Esophagus mucosa (tissue), 1 donor: Measurements from ENCODE around the gene CDKN1C. TPM values are rescaled to one million over a fixed set of nuclear protein-coding genes. Genes with fewer than 3 reads are reported as not detected.

Source experiments
- ATAC-seq: fragments of 200-7000 bp; cut with Tn5 transposase; one replicate; pipeline ENCODE4 v1.9.1; 2020
- total RNA-seq: library from RNA; stranded (reverse); gene quantifications from one replicate; pipeline ENCODE4 v1.2.4, GENCODE V29; 2023
- donor health status: DM: yes; HTN: yes; CAD: no.

The CDKN1C gene
- total RNA-seq, 1 donor from 2014 or later, result 3.5 TPM

DNA sequence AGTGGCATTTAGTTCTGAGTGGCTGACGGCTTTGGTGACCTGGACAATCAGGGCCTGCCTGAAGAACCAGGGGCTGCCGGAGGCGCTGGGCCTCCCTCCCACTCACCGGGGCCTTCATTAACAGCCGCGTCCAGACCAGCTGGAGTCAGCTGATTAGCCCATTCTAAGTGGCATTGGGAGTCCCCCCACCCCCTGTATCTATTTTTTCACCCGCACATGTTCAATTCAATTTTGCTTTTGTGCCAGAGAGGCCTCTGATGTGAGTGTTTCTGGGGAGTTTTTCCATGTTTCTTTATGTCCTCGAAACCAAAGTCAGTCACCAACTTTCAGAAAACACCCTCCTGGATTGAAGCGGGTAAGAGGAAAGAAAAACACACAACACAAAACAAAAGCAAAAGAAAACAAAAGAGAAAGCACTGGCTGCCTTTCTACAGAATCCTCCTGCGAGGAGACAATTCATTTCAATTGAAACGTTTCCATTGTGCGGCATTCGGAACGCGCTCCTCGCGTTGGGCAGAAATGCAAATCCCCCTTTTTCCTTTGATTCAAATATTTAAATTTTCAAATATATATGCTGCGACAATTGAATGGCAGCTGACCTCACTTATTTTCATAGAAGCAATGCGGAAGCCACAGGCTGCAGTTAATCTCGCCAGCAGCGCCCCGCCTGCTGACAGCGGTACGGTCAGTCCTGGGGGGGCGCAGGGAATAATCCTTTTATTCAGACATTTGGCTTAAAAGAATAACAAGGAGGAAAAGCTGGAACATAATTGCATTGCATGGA lies 17.7 kb downstream of the CDKN1C start:
- no peak for ATAC-seq

DNA sequence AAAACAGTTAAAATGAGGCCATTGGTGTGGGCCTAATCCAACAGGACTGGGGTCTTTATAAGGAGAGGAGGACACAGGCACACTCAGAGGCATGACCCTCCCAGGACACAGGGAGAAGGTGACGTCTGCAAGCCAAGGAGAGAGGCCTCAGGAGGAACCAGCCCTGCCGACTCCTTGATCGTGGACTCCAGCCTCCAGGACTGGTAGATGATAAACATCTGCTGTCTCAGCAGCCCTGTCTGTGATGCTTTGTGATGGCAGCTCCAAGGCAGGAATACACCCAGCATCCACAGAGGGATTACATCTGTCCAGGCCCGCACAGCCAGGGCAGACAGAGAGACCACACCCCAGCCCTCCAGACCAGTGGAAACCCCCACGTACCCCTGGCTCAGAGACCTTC lies 18.4 kb downstream of the CDKN1C start:
- no peak for ATAC-seq

DNA sequence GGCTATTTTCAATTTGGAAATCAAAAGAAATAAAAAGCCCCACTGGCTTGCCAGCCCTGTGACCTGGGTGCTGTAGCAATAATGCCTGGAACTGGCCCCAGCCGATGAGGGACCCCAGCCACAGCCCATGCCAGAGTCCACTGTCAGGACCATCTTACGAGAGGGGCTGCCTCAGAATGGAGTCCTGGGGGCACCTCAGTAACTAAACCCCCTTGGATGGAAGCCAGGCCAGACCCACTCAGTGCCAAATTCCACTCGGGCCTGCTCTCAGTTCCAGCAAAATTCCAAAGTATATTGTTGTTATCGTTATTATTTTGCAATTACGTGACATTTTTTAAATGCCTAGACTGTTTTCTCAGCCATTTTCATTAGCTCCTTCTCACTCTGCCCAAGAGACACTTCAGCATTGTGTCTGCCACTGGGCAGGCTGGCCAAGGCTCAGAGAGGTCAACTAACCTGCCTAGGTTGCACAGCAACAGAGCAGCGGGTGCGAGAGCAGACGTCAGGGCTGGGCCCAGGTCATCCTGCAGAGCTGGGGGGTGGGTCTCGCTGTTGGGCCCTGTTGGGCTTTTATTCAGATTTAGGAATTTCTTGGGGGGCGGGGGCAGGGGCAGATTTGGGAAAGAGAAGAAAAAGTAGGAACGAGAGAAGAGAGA lies 19.5 kb downstream of the CDKN1C start:
- ATAC-seq, result no peak

DNA sequence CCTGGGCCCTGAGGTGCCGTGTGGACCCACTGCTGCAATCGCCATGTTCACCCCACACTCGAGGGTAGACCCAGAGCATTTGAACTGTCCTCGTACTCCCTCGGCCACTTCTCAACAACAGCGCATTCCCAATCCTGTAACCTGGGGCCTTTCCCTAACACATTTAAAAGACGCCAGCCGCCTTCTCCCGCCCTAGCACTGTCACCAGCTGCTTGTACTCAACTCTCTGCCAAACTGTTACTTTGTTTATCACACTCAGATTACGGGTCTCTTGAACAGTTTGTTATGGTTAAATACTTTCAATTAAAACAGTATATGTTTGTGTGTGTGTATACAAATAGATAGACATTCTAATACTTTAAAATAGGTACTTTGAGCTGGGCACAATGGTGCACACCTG lies 20.7 kb downstream of the CDKN1C start:
- ATAC-seq, result no peak

DNA sequence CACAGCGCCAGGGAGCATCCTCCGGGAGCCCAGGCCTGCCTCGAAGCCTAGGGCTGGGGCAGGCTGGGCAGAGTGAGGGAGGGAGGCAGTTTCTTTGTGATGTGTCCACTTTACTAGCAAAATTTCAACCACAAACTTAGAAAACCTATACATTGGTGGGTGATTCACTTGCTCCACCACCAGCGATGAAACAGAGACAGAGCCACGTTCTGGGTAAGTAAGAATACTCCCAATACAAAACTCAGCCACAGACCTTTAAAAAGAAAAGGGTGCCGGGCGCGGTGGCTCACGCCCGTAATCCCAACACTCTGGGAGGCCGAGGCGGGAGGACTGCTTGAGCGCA lies 22.3 kb downstream of the CDKN1C start:
- ATAC-seq, result no peak

DNA sequence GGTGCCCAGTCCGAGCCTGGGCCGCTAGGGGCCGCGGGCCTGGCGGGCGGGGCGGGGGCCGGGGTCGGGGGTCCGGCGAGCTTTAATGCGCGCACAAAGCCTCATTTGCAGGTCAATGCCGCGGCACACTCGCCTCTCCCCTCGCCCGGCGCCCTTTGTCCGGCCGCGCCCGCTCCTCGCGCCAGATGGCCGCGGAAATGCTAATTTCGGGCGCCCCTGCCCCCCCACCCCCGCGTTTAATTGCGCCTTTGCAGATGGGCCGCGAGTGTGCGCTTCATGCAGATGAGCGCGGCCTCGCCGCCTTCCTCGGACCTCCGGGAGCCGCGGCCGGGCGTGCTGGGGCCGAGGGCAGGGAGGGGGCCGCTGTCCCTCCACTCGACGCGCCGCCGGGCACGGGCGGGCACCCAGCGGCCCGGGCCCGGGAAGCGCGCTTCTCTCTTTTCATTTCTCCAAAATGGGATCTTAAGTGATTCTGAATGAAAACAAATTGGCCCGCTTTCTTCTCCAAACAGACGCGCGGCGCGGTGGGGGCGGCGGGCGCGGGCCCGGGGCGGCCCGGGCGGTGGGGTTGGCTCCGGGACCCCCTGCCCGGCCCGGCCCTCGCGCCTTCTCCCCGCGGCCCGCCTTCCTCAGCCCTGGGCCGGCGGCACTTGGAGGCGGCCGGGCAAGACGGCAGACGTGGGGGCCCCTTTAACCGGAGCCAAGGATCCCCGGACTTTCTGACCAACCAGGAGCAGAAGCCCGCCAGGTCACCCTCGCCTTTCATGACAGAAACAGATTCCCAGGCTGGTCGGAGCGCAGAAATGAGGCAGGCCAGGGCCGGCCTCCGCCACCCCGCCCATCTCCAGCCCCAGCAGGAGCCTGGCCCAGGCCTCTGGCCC lies 22.9 kb downstream of the CDKN1C start:
- ATAC-seq, result no peak

DNA sequence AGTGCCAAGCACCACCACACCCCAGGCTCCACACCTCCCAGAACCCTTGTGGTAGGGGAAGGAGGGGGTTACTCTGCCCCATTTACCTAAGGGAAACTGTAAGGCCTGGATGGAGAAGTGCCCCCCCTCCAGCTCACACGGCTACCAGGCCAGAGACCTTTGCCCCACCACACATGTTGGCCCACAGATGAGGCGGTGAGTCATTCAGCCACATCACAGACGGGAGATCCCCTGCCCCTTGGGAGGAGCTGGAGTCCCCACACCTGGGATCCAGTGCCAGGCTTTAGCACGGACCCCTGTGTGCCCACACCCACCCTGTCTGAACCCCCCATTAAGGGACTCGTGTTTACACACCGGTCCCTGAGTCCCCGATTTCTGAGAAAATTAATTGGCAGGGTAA lies 24.9 kb downstream of the CDKN1C start:
- ATAC-seq, result no peak

DNA sequence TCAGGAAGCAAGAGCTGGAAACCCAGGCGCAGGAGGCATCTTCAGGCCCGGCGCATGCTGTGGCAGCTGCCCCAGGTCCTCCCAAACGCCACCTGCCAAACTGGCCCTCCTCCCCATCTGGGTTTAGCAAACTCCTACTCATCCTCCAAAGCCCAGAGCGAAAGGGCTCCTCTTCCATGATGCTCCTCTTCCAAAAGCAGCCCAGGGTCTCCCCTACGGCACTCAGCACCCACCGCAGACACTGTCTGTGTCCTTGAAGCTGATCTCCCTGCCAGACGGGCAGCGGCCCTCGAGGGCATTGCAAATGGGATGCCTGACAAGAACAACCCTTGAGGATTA lies 25.9 kb downstream of the CDKN1C start:
- no peak for ATAC-seq

DNA sequence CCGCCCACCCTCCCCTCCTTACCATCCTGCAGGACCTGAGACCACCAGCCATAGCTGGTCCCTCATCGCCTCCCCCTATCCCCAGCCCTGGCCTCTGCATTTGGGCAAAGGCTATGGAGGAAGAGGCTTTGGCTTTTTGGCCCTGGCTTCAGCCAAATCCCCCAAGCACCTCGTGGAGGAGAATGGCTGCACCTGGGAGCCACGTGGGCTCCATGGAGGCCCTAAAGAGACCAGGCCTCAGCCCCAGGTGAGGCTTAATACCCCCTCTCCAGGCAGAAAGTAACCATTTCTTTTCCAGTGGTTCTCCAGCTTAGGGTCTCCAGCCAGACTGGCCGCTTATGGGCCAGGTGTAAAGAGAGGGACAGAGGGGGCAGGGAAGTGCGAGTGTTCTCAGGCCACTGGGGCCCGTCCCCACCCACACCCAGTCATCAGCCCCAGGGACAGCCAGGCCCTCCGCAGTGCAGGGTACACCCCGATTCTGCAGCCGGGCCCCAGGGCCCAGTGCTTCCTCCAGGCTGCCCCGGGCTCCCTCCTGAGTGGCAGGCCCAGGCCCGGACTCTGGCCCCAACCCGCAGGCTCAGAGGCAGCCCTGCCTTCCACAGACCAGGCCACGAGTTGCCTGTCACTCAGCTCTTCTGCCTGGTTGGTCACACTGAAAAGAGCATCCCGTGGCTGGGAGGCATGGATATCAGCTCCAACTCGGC lies 26.4 kb downstream of the CDKN1C start:
- ATAC-seq, result no peak

DNA sequence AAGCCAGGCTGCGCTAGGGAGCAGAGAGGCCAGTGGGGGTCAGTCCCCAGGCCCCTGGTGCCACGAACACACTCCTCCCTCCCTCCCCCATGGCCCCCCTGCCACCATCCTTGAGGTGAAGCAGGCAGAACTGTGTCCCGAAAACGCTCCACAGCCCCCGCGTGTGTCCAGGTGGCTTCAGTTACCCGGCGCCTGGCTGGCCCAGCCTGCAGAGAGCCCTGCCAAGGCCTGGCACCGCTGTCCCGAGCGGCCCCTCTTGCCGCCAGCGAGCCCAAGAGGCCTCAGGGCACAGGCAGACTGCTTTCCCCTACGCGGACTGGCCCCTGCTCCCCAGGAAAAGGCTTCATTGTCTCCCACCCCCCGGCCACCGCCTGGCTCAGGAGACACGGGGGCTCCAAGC lies 27.7 kb downstream of the CDKN1C start:
- ATAC-seq, result no peak

DNA sequence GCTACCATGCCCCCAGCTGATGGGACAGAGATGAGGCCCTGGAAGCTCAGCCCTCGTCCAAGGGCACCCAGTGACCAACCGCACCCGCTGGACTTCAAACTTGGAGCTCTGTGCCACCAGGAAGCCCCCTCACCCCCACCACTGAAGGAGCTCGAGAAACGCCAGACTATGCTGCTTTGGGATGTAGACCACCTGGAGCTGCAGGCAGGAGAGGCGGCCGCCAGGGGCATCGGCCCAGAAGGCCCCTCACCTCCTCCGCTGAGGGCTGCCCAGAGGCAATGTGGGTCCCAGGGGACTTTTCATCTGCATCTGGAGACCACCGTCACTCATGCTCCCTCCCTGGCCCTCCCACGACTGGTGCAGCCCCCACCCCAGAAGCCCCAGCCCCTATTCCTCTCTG lies 28.3 kb downstream of the CDKN1C start:
- no peak for ATAC-seq

DNA sequence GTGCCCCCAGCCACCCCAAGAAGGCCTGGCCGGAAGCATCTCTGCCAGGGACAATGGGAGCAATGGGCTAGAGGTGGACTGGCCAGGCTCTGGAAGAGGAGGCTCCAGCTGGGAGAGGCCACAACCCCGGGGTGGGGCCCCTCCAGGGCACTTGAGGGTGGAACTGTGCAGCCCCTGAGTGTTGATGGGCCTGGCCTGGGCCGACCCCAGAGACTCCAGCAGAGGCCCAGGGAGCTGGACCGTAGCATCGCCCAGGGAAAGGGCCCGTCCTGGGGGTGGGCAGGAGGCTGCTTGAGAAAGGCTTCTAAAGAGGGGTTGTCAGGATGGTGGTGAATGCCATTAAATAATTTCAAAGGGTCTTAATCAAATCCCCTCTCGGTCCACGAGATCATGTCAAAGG lies 30.4 kb downstream of the CDKN1C start:
- no peak for ATAC-seq

DNA sequence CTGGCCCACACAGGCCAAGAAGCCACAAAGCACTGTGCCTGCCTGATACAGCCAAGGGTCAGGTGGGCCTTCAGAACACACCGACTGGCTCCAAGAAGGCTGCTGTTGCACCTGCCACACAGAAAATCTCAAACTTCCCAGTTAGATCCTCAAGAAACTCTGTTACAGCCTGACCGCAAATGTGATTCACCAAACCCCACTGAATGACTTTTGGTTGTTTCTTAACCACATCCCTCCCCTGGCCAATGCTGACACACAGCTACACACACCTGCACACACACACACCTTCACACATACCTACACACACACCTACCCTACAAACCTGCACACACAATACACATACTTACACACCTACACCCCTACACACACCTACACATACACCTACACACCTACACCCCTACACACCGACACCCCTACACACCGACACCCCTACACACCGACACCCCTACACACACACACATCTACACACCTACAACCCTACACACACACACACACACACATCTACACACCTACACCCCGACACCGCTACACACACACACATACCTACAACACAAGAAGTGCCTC lies 31.5 kb downstream of the CDKN1C start:
- no peak for ATAC-seq

DNA sequence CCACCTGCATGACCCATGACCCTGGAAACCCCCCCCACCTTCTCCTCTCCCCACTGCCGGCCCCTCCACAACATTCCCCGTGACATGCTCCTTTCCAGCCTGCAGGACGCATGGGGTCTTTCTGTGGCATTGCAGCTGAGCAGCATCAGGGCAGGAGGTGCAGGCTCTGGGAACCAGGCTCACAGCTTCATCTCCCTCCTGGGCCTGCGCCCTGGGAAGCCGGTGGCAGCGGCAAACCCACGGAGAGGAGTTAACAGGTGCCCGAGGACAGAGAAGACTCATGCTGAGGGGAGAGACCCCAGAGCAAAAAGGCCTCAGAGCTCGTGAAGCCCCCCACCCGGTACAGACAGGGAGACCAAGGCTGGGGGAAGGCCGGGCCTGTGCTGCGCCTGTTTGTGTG lies 32.2 kb downstream of the CDKN1C start:
- no peak for ATAC-seq

DNA sequence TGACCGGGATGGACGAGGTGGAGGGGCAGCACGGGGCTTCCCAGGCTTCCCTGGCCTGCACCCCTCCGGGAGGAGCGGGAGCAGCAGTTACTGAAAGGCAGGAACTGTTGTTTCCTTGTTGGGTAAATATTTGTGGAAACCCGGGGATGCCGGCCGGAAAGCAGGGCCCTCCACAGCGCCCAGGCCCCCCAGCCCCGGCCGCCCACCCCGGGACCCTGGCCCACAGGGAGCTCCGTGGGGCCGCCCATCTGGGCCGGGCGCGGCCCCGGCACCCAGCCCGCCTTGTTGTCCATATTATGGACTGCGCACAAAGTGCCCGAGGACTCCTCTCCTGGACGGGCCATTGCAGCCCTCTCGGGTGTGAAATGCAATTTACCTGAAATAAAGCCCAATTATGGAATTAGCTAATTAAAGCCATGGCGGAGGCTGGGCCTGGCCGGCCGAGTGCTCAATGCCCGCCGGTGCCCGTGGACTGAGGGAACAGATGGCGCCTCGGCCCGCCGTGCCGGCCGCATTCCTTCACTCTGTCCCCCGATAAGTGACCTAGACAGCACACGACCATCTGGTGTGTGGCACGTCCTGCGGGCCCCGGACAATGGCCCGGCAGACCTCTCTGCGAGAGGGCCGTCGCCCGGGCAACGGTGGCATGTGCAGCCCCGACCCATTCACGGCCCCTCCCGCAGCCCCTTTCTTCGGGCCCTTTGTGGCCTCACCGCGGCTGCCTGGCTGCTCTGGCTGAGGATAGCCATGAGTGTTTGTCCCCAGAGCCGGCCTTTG lies 35.4 kb downstream of the CDKN1C start:
- ATAC-seq, result no peak

DNA sequence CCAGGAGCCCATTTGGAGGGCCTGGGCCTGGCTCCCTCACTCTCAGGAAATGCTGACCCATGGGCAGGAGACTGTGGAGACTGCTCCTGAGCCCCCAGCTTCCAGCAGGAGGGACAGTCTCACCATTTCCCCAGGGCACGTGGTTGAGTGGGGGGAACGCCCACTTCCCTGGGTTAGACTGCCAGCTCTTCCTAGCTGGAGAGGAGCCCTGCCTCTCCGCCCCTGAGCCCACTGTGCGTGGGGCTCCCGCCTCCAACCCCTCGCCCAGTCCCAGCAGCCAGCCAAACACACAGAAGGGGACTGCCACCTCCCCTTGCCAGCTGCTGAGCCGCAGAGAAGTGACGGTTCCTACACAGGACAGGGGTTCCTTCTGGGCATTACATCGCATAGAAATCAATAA lies 37.1 kb downstream of the CDKN1C start:
- no peak for ATAC-seq

DNA sequence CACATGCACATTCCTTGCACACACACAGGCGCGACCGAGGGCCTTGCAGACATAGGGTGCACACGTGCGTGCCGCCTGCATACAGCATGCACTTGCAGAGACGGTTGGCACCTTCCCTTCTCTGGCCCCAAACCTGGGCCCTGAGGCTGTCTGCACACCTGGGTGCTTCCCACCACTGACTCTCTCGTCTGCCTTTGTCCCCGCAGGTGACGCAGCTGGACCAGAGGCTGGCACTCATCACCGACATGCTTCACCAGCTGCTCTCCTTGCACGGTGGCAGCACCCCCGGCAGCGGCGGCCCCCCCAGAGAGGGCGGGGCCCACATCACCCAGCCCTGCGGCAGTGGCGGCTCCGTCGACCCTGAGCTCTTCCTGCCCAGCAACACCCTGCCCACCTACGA lies 38.0 kb downstream of the CDKN1C start:
- no peak for ATAC-seq

DNA sequence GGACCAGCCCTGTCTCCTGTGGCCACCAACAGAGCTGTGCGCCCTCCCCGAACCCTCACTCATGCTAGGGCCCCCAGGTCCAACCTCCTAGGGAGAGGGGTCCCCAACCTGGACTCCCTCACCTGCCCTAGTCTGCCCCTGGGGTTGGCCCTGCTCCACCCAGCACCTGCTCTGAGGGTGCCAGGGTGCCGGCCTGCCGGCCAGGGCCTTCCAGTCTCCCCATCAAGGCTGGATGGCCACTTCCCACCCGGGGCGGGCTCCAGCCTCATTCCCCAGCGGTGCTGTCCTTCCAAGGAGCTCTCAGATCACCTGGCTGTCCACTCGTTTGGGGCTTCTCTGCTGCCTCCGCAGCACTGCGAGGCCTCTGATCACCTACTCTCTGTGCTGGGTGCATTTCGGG lies 39.1 kb downstream of the CDKN1C start:
- ATAC-seq, result no peak

DNA sequence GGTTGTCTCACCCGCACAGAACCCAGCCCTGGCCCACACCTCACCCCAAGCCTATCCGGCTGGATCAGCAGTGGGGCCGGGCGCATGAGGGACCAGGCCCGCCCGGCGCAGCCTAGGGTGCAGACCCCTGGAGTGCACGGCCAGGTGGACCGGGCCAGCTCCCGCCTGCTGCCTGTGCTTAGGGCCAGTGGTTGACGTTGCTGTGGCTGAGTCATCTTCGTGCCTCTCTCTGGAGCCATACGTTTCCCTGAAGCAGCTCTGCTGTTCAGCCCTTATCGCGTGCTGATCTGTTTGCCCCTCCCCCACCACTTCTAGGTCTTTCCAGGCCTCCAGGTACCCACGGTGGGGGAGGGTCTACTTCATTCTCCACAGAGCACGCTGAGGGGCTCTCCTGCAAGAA lies 39.5 kb downstream of the CDKN1C start:
- ATAC-seq, result no peak

DNA sequence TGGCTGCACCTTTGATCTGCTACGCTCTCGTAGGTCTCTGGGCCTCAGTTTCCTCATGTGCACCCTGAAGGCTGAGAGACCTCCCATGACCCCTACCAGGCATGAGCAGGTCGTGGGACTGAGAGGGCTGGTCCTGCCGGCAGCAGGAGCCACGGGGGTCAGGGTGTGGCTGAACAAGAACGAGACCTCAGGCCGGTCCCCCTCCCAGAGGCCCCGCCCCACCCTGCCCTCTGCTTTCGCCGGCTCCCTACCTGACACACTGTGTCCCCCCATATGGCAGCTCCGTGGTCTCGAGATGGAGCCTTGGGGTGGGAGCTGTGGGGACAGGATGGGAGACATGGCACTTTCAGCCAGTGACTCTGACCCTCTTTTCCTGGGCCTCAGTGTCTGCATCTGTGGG lies 40.6 kb downstream of the CDKN1C start:
- ATAC-seq, result no peak

DNA sequence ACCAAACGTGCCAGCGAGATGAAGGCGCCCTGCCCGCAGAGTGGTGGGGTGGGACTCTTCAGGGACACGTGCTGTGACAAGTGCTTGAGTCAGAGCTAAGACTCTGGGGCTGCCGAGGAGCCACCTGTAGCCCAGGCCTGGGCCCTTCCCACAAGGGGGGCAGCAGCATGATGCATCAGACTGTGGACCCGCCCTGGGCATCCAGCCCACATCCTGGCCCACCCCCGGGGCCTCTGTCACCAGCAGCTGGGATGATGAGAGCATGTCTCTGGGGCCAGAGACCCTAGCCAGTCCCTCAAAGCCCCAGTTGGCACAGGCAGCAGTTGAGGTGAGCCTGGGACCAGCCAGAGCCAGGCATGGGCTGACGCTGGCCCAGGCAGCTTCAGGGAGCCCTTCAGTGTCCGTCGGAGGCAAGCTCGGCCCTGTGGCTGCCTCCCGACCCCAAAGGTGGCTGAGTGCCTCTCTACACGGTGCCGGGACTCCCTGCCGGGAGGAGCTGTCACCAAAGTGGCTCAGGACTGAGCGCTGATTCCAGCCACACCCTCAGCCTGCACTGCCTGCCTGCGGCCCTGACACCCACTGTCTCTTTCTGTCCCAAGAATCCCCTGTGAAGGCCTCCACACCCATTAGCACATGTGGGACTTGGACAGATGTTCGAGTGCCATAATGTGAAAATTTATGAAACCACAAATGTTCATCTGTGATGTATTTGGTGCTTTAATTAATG lies 41.3 kb downstream of the CDKN1C start:
- ATAC-seq, result no peak
